GM12892 (cell line): ENCODE measurements around the gene CCR5AS.

Experiments used
- POLR2A ChIP-seq: IDR thresholded peaks from 2 replicates; pipeline ENCODE4 v1.6.1; 2011; ENCODE audit warnings: low read depth, low read length, control low read depth
- POLR2AphosphoS5 ChIP-seq: IDR thresholded peaks from 2 replicates; pipeline ENCODE4 v1.6.1; 2011; ENCODE audit warnings: low read depth, low read length, control low read depth
- TAF1 ChIP-seq: IDR thresholded peaks from 2 replicates; pipeline ENCODE4 v1.6.1; 2011; ENCODE audit warnings: low read depth, mild to moderate bottlenecking, control low read depth, low read length, borderline replicate concordance

DNA sequence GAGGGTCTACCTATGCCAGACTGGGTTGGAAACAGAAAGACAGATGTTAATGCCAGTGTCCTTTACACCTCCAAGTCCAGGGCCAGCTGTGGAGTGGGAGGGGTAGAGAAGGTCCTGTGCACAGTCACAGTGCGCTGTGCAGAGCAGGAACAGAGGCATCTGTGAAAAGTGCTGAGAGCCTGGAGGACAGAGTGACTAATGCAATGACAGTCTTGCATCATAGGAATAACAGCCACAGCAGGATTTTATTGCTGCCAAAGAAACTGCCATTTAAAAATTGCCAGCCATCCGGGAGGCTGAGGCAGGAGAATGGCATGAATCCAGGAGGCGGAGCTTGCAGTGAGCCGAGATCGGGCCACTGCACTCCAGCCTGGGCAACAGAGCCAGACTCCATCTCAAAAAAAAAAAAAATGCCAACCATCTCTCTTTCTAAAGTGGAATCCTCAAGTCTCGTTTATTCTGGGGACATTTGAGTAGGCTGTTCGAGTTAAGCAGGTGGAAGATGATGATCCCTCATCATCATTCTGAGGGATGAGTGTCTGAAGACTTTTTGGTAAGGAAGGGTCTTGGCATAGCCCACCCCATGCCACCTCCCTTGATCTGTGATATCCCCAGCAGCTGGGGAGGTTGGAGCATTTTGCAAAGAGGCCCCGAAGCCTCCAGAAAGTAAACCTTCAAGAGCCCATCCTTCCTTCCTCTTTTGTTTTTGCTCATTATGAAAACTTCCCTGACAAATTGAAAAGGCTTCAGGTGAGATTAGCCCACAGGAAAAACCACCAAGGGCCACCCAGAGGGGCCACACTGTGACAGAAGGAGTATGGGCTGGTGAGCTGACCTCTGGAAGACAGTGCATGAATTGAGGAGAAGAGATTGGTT, 45.2 kb downstream of the CCR5AS start:
- TF ChIP-seq POLR2A (no peak), POLR2AphosphoS5 (no peak), TAF1 (no peak)
